ENCODE results near the gene PCDHA13. TPM values are rescaled to one million over a fixed set of nuclear protein-coding genes. Genes with fewer than 3 reads are reported as not detected.

PCDHA13 gene
- total RNA-seq, 1 experiment from 2014 or later = 1.0 TPM

DNA sequence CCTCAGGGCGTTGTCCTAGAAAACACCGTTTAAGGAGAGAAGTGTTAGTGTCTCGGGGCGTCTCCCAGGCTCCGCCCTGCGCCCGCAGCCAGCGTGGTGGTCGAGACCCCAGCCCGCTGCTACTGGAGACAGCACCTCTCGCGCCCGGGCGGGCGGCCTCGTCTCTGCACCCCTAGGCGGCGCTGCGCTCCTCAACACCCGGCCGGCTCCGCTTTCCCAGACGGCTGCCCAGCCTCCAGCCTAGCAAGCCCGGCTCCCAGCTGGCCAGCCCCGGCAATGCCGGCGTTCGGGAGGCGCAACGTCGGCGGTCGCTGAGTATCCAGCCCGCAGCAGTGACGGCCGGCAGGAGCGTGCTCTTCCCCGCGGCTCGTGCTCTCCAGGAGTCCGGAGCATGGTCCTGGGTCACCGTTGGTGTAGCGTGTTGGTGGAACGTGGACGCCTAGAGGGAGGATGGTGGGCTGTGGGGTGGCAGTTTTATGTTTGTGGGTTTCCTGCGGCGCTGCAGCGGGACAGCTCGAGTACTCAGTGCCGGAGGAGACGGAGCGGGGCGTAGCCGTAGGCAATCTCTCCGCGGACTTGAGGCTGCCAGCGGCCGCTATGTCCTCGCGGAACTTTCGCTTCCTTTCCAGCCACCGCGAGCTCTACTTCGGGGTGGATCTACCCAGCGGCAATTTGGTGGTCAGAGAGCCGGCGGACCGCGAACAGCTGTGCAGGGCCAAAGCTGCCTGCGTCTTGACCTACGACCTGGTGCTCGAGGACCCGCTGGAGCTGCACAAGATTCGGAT lies 44.7 kb downstream of the PCDHA13 start:
- H3K4me1 ChIP-seq (ENCODE audit: insufficient read depth, low read length) = no peaks in the 10 kb centered on the region
- no peak overlapping the region for H2BK20ac ChIP-seq (ENCODE audit: low read depth, low read length, poor library complexity, severe bottlenecking)
- H2AFZ ChIP-seq (ENCODE audit: low read length) = no peak overlapping the region
- H3K9me3 ChIP-seq (ENCODE audit: control insufficient read depth, low read depth, low read length) = no peaks in the 10 kb centered on the region
- H3K4me3 Mint-ChIP-seq = peak overlapping the region; percentile 82 to 89
- no peak overlapping the region for H2BK12ac ChIP-seq (ENCODE audit: insufficient read length, low read depth, low read length)
- no peaks in the 10 kb centered on the region; a peak in 1 of 5 replicates for H3K9me3 Mint-ChIP-seq
- H3K4ac ChIP-seq (ENCODE audit: low read depth, low read length) = no peak overlapping the region
- H3K4me1 Mint-ChIP-seq = peaks cover 24 to 30% of the 10 kb centered on the region in 2 experiments
- no peak overlapping the region for H3T11ph ChIP-seq (ENCODE audit: low read length)
- peak; percentile 95 for DNase-seq
- H2BK120ac ChIP-seq (ENCODE audit: low read depth, low read length, poor library complexity, severe bottlenecking) = no peak overlapping the region
- no peak overlapping the region for H2BK15ac ChIP-seq (ENCODE audit: low read depth, low read length)
- no peak overlapping the region for H4K8ac ChIP-seq (replicated peaks; ENCODE audit: insufficient read length, low read depth, low read length)
- TF ChIP-seq, protein P1, sequence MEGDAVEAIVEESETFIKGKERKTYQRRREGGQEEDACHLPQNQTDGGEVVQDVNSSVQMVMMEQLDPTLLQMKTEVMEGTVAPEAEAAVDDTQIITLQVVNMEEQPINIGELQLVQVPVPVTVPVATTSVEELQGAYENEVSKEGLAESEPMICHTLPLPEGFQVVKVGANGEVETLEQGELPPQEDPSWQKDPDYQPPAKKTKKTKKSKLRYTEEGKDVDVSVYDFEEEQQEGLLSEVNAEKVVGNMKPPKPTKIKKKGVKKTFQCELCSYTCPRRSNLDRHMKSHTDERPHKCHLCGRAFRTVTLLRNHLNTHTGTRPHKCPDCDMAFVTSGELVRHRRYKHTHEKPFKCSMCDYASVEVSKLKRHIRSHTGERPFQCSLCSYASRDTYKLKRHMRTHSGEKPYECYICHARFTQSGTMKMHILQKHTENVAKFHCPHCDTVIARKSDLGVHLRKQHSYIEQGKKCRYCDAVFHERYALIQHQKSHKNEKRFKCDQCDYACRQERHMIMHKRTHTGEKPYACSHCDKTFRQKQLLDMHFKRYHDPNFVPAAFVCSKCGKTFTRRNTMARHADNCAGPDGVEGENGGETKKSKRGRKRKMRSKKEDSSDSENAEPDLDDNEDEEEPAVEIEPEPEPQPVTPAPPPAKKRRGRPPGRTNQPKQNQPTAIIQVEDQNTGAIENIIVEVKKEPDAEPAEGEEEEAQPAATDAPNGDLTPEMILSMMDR (conservative IDR thresholded peaks at IDR 0.05) = peak; percentile 99
- H3K27me3 ChIP-seq (ENCODE audit: insufficient read depth, low read length) = no peaks in the 10 kb centered on the region; the same call in 1 of the 2 replicates
- H3K18ac ChIP-seq (ENCODE audit: insufficient read length, low read depth, low read length) = no peak overlapping the region
- peak overlapping the region; percentile 73 for H3K4me2 ChIP-seq (ENCODE audit: insufficient read depth, insufficient read length, low read length)
- H3K23ac ChIP-seq (ENCODE audit: insufficient read length, low read depth, low read length) = no peak overlapping the region
- peaks cover 0 to 5% (median 0%) of the 10 kb centered on the region in 3 experiments; a peak in 1 of 7 replicates for H3K36me3 Mint-ChIP-seq (ENCODE audit: insufficient read depth in 1 of 3, low read depth in 3 of 3)
- no peak overlapping the region for H3K56ac ChIP-seq (ENCODE audit: insufficient read length, low read depth, low read length)
- H4K5ac ChIP-seq (ENCODE audit: insufficient read length, low read depth, low read length) = no peak overlapping the region
- no peak overlapping the region for H4K91ac ChIP-seq (ENCODE audit: insufficient read length, low read depth, low read length)
- H4K20me1 ChIP-seq (ENCODE audit: control insufficient read depth, insufficient read depth, insufficient read length) = no peaks in the 10 kb centered on the region
- peak overlapping the region; percentile 63; the same call in 1 of the 2 replicates for H3K14ac ChIP-seq (ENCODE audit: insufficient read depth, low read length)
- WGBS (ENCODE audit: extremely low coverage, insufficient read length, low lambda C conversion rate) = no CpG with 5 or more reads among the region's 74 CpGs
- H3K9ac ChIP-seq (ENCODE audit: extremely low read depth, insufficient read length, low read length) = peak overlapping the region; percentile 60
- H2BK5ac ChIP-seq (ENCODE audit: insufficient read length, low read length) = no peak overlapping the region
- peak overlapping the region; percentile 35 to 91 (median 70); a peak in 4 of 7 replicates for H3K27ac Mint-ChIP-seq
- H3K27me3 Mint-ChIP-seq (ENCODE audit: low read depth) = peaks cover 40% of the 10 kb centered on the region
- no peak overlapping the region for H3K27ac ChIP-seq (ENCODE audit: insufficient read length, low read depth, low read length)
- H2AK5ac ChIP-seq (ENCODE audit: insufficient read length, low read length) = no peak overlapping the region
- H3K79me1 ChIP-seq (ENCODE audit: insufficient read depth, low read depth, low read length, poor library complexity, severe bottlenecking) = no peaks in the 10 kb centered on the region
- peaks cover 15% of the 10 kb centered on the region for H3K23me2 ChIP-seq (ENCODE audit: insufficient read length, low read depth, low read length, poor library complexity, severe bottlenecking)
- H3K79me2 ChIP-seq (ENCODE audit: insufficient read depth, low read length) = no peaks in the 10 kb centered on the region
